Fibroblast of lung (primary cell): Measurements from ENCODE around the gene FAM24B. TPM values are rescaled to one million over a fixed set of nuclear protein-coding genes. Genes with fewer than 3 reads are reported as not detected.

Source experiments
- DNase-seq, 2 donors: peaks; one replicate each; pipeline versions ENCODE4 v3.0.0 to v3.0.0-alpha.2; 2010; ENCODE audit warnings: low read depth in 2 of 2
- H2AFZ ChIP-seq: 2 replicates; pipeline ENCODE4 v1.5.1; 2012; ENCODE audit warnings: low read length, control low read depth, inconsistent platforms
- H3K27ac ChIP-seq: 2 replicates; pipeline ENCODE4 v1.5.1; 2011; ENCODE audit warnings: low read length, control low read depth; ENCODE audit not compliant: insufficient read depth
- H3K27me3 ChIP-seq: 2 replicates; pipeline ENCODE4 v1.5.1; 2011; ENCODE audit warnings: mild to moderate bottlenecking, low read length; ENCODE audit not compliant: control insufficient read depth, insufficient read depth
- H3K36me3 ChIP-seq: 2 replicates; pipeline ENCODE4 v1.5.1; 2011; ENCODE audit warnings: low read length; ENCODE audit not compliant: control insufficient read depth, insufficient read depth
- H3K4me1 ChIP-seq: 2 replicates; pipeline ENCODE4 v1.5.1; 2011; ENCODE audit warnings: low read length; ENCODE audit not compliant: control insufficient read depth, insufficient read depth; ENCODE audit errors: extremely low read depth
- H3K4me2 ChIP-seq: 2 replicates; pipeline ENCODE4 v1.5.1; 2011; ENCODE audit warnings: low read length, control low read depth; ENCODE audit not compliant: insufficient read depth; ENCODE audit errors: extremely low read depth
- H3K4me3 ChIP-seq, 4 experiments: fragments of 200-600 bp in 1 of 4; sonication (generic) in 1 of 4; replicated peaks in 1 of 4; 2 replicates each; pipeline ENCODE4 v1.5.1; 2011 to 2016; ENCODE audit warnings: low read length in 4 of 4, low read depth in 3 of 4, mild to moderate bottlenecking in 3 of 4, control low read depth in 2 of 4, inconsistent platforms in 1 of 4, mixed read lengths in 1 of 4; ENCODE audit not compliant: insufficient read depth in 1 of 4; ENCODE audit errors: control extremely low read depth in 1 of 4
- H3K79me2 ChIP-seq: 2 replicates; pipeline ENCODE4 v1.5.1; 2012; ENCODE audit warnings: mild to moderate bottlenecking, low read length, inconsistent platforms; ENCODE audit not compliant: control insufficient read depth, insufficient read depth
- H3K9ac ChIP-seq: 2 replicates; pipeline ENCODE4 v1.5.1; 2011; ENCODE audit warnings: mild to moderate bottlenecking, low read length, control low read depth; ENCODE audit not compliant: insufficient read depth
- H3K9me3 ChIP-seq: 2 replicates; pipeline ENCODE4 v1.5.1; 2012; ENCODE audit warnings: low read depth, low read length; ENCODE audit not compliant: control insufficient read depth, insufficient read depth
- H4K20me1 ChIP-seq: 2 replicates; pipeline ENCODE4 v1.5.1; 2011; ENCODE audit warnings: low read length; ENCODE audit not compliant: control insufficient read depth, insufficient read depth; ENCODE audit errors: extremely low read depth
- CTCF ChIP-seq, 2 donors: IDR thresholded peaks in 1 of 2; conservative IDR thresholded peaks in 1 of 2; 1 replicate in 1 of 2; 2 replicates in 1 of 2; pipeline ENCODE4 v1.5.1; 2011 to 2012; ENCODE audit warnings: low read length in 2 of 2, control low read depth in 1 of 2, inconsistent platforms in 1 of 2, low read depth in 1 of 2, mild to moderate bottlenecking in 1 of 2
- EZH2 ChIP-seq: IDR thresholded peaks from 2 replicates; pipeline ENCODE4 v1.5.1; 2012; ENCODE audit warnings: low read length, control low read depth, mild to moderate bottlenecking; ENCODE audit errors: missing control alignments
- polyA plus RNA-seq, 2 donors: library from polyadenylated mRNA; depleted of rRNA in 1 of 2; stranded (reverse) in 1 of 2; unstranded in 1 of 2; fragments of >200 nt; gene quantifications; 2 replicates each; pipeline ENCODE4 v1.2.1, GENCODE V29; 2011 to 2012; ENCODE audit warnings: missing spikeins in 1 of 2
- total RNA-seq: library from RNA; depleted of rRNA; stranded (reverse); fragments of >200 nt; gene quantifications from 2 replicates; pipeline ENCODE4 v1.2.1, GENCODE V29; 2014

The FAM24B gene
- total and polyA plus RNA-seq, 2 donors (not counting 1 experiment from before 2014, with no cell fraction given), result 3.9 to 6.8 TPM

- Histone ChIP-seq H3K27me3 (no peaks in the 10 kb centered on the region), H4K20me1 (no peaks in the 10 kb centered on the region), H2AFZ (no peak overlapping the region), H3K4me1 (no peaks in the 10 kb centered on the region), H3K79me2 (no peaks in the 10 kb centered on the region), H3K9ac (no peak overlapping the region), H3K27ac (no peak overlapping the region), H3K4me2 (no peak overlapping the region), H3K9me3 (no peaks in the 10 kb centered on the region), H3K36me3 (no peaks in the 10 kb centered on the region), H3K4me3 (no peak overlapping the region)
- no peak for TF ChIP-seq CTCF (conservative IDR thresholded peaks at IDR 0.05 in 1 of 2, IDR thresholded peaks at IDR 0.05 in 1 of 2; ENCODE audit: low read depth in 1 of 2, low read length in 2 of 2)
- TF ChIP-seq EZH2, result no peak
- DNase-seq, result no peak
These were observed 50.6 kb downstream of the FAM24B start for GRCh38 chr10:122828716-122829255.

GRCh38 chr10:122827302-122827701 is 52.1 kb downstream of the FAM24B start:
- H2AFZ ChIP-seq, result no peak overlapping the region
- H3K4me2 ChIP-seq, result no peak overlapping the region
- TF ChIP-seq CTCF (conservative IDR thresholded peaks at IDR 0.05 in 1 of 2, IDR thresholded peaks at IDR 0.05 in 1 of 2; ENCODE audit: low read depth in 1 of 2, low read length in 2 of 2) (no peak), EZH2 (no peak)
- no peak for DNase-seq
- H3K9me3 ChIP-seq, result no peaks in the 10 kb centered on the region
- no peak overlapping the region for H3K27ac ChIP-seq
- H3K4me3 ChIP-seq, result no peak overlapping the region
- H3K4me1 ChIP-seq, result no peaks in the 10 kb centered on the region
- no peaks in the 10 kb centered on the region for H3K27me3 ChIP-seq
- H4K20me1 ChIP-seq, result no peaks in the 10 kb centered on the region
- H3K79me2 ChIP-seq, result no peaks in the 10 kb centered on the region
- no peak overlapping the region for H3K9ac ChIP-seq
- H3K36me3 ChIP-seq, result no peaks in the 10 kb centered on the region

- no peaks in the 10 kb centered on the region for H3K36me3 ChIP-seq
- TF ChIP-seq CTCF (conservative IDR thresholded peaks at IDR 0.05 in 1 of 2, IDR thresholded peaks at IDR 0.05 in 1 of 2; ENCODE audit: low read depth in 1 of 2, low read length in 2 of 2), result no peak
- no peak for TF ChIP-seq EZH2
These were observed 56.2 kb downstream of the FAM24B start for GRCh38 chr10:122822973-122823690.

More at GRCh38 chr10:122822973-122823690, 56.2 kb downstream of the FAM24B start:
- DNase-seq, result no peak
- Histone ChIP-seq H3K4me3 (no peak overlapping the region), H4K20me1 (no peaks in the 10 kb centered on the region), H2AFZ (no peak overlapping the region), H3K9ac (no peak overlapping the region), H3K9me3 (no peaks in the 10 kb centered on the region), H3K4me2 (no peak overlapping the region), H3K27ac (no peak overlapping the region), H3K4me1 (no peaks in the 10 kb centered on the region), H3K27me3 (peaks cover 11% of the 10 kb centered on the region), H3K79me2 (no peaks in the 10 kb centered on the region)
